ENCODE measurements around the gene MEPE. TPM values are rescaled to one million over a fixed set of nuclear protein-coding genes. Genes with fewer than 3 reads are reported as not detected.

MEPE gene
- total RNA-seq: not detected
- long read RNA-seq: 0 reads

- H3K36me3 ChIP-seq: no peaks in the 10 kb centered on the region
- no peak for TF ChIP-seq CTCF (IDR thresholded peaks at IDR 0.05; ENCODE audit: borderline replicate concordance)
- H3K27me3 ChIP-seq (ENCODE audit: low read depth): no peaks in the 10 kb centered on the region
- H3K4me1 ChIP-seq: no peaks in the 10 kb centered on the region
- no peak for DNase-seq
- intact Hi-C loops (cut with micrococcal nuclease): loop anchor here (10.0 kb wide), 1 partner anchor 478 kb away; no protein-coding TSS in a partner anchor
- H3K27ac ChIP-seq (replicated peaks): no peak within 1 kb of the TSS
- H3K9me3 ChIP-seq (replicated peaks): no peaks in the 10 kb centered on the region
- no peak within 1 kb of the TSS for H3K4me3 ChIP-seq
These were observed at the start of gene MEPE for GRCh38 chr4:87832669-87833068. Gene MEPE (plus strand): TSS chr4:87832969. CDS start chr4:87834715, 1,746 bp downstream.

DNA sequence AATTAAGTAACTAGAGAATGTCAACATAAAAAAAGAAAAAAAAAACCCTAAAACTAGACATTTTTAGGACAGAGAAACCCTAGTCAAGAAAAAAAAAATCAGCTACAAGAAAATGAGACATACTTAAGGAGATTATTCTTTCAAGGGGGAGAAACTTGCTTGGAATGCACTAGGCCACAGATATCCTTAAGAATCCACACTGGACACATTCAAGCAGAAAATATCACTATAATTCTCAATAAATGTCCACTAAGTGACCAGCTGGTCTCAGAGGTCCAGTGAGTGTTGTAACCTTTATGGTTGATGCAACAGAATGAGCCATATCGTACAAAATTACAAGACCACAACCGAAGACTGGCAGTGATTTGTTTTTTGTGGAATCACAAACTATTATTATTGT, 49.0 kb upstream of the MEPE start:
- DNase-seq: no peak
- Histone ChIP-seq H3K9me3 (replicated peaks) (no peaks in the 10 kb centered on the region), H3K4me3 (no peak overlapping the region), H3K36me3 (no peaks in the 10 kb centered on the region), H3K27ac (replicated peaks) (no peak overlapping the region), H3K27me3 (ENCODE audit: low read depth) (no peaks in the 10 kb centered on the region), H3K4me1 (no peaks in the 10 kb centered on the region)
- no peak for TF ChIP-seq CTCF (IDR thresholded peaks at IDR 0.05; ENCODE audit: borderline replicate concordance)
- intact Hi-C loops (cut with micrococcal nuclease): no loop called here

DNA sequence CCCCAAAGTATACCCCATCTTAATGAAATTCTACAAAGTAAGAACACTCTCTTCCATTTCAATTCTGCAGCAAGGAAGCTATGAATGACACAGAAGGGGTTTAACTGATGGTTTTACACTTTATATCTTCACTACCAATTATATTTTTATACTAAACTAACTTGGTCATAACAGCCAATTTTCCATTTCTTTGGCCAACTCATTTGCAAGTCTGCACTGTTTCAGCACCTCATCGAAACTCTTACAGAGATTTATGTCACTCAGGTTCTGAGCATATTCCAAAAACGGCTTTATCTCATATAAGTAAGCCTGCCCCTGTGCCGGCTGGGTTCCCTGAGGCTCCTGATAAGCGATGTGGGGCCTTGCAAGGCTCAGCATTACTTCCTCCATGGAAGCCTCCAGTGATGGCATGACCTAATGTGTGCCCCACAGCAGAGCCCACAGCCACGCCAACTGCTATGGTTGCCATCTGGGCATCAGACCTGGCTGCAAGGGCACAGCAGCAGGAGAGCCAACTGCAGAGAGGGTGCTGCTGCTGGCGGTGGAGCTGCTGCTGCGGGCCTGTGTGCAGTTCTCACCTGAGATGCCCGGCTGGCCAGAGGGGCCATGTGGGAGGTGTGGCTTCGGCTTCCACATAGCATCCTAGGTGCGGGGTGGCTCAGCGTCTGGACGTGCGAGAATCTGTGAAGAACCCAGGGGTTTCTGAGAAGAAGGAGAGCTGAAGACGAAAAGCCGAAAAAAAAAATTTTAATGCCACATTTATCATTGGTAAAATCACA, 46.8 kb upstream of the MEPE start:
- no peak for TF ChIP-seq CTCF (IDR thresholded peaks at IDR 0.05; ENCODE audit: borderline replicate concordance)
- no peaks in the 10 kb centered on the region for H3K36me3 ChIP-seq
- DNase-seq: no peak
- H3K4me3 ChIP-seq: no peak overlapping the region
- no peaks in the 10 kb centered on the region for H3K27me3 ChIP-seq (ENCODE audit: low read depth)
- no peak overlapping the region for H3K27ac ChIP-seq (replicated peaks)
- intact Hi-C loops (cut with micrococcal nuclease): no loop called here
- no peaks in the 10 kb centered on the region for H3K4me1 ChIP-seq
- no peaks in the 10 kb centered on the region for H3K9me3 ChIP-seq (replicated peaks)

- Histone ChIP-seq H3K36me3 (no peaks in the 10 kb centered on the region), H3K4me1 (no peaks in the 10 kb centered on the region), H3K27ac (replicated peaks) (no peak within 1 kb of the TSS), H3K27me3 (ENCODE audit: low read depth) (no peaks in the 10 kb centered on the region), H3K9me3 (replicated peaks) (no peaks in the 10 kb centered on the region), H3K4me3 (no peak within 1 kb of the TSS)
- intact Hi-C loops (cut with micrococcal nuclease): no loop called here
- DNase-seq: no peak
- no peak for TF ChIP-seq CTCF (IDR thresholded peaks at IDR 0.05; ENCODE audit: borderline replicate concordance)
These were observed 33.3 kb upstream of the MEPE start, which contains the start of gene IBSP for GRCh38 chr4:87799301-87800113. Gene IBSP (plus strand): TSS chr4:87799554. CDS start chr4:87802362, 2,808 bp downstream.

GRCh38 chr4:87802858-87803257, 29.9 kb upstream of the MEPE start:
- H3K4me3 ChIP-seq: no peak overlapping the region
- H3K36me3 ChIP-seq: no peaks in the 10 kb centered on the region
- H3K9me3 ChIP-seq (replicated peaks): no peaks in the 10 kb centered on the region
- no peak for TF ChIP-seq CTCF (IDR thresholded peaks at IDR 0.05; ENCODE audit: borderline replicate concordance)
- H3K4me1 ChIP-seq: no peaks in the 10 kb centered on the region
- H3K27ac ChIP-seq (replicated peaks): no peak overlapping the region
- intact Hi-C loops (cut with micrococcal nuclease): no loop called here
- DNase-seq: no peak
- H3K27me3 ChIP-seq (ENCODE audit: low read depth): no peaks in the 10 kb centered on the region
